ENCODE results near the gene LORICRIN.

LORICRIN gene

DNA sequence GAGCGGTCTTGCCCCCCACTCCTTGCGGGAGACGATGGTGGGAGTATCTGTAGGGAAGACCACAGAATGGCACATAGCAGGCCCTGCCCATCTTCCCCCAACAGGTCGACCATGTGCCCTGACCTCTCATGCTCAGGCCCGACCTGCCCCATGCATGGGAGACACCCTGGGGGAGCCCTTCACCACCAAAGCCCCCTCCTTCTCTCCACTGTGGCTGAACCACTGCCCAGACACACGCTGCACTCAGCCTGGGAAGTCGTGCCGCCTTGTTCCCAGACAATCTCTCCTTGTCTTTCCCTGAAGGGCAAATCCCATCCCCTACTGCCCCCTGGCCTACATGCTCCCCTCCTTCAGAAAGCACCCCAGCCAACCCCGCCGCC, 47.7 kb downstream of the LORICRIN start:
- DNase-seq: no peak

DNA sequence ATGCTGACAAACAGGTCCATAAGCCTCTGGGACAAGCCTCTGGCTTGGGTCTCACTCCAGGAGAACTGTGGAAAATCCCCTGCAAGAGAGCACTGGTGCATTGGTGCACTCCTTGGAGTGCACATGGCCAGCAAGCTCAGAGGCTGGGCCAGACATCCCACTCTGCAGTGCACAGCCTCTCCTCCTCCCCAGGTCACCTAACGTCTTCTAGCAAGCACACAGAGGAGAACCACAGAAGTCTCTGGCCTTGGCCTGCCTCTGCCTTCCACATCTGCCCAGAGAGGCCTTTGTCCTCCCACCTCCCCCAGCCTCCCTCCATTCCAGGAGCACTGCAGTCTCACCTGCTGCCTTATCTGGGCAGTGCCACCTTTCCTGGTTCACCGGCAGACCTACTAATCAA, 49.1 kb downstream of the LORICRIN start:
- DNase-seq: no peak

DNA sequence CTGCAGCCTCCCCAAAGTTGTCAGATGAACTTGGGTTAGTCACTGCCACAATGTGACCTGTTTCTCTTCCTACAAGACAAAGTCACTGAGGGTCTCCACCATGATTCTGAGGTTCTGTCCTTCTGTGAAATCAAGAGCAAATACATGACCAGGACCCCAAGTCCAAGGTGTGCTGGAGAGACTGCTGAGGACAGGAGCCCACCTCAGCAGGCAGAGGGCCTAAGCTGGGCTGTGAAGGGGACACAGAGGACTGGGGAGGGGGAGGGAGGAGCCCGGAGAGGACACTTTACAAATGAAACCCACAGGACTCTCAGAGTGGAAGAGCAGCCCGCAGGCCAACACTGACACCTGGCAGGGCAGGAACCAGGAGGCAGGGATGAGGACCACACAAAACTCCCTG, 50.0 kb downstream of the LORICRIN start:
- no peak for DNase-seq

DNA sequence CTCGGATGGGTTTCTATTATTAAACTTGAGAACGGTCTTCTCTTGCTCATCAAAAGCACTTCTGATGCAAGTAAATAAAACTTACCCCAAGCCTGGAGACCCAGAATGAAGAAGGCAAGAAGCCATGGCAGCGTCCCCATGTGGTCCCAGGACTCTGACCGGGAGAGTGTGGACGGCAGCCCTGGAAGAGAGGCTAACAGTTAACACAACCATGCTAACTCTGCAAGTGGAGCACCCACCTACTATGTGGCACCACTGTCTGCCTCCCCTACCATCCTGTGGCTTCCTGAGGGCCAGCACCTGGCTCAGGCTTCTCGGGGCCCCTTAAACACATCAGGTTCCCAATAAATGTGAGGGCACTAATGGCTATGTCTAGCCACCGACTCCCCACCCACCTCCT, 51.0 kb downstream of the LORICRIN start:
- DNase-seq: no peak

All from amniotic stem cell (primary cell).